K562 (cell line): Measurements from ENCODE around the gene LYZL4. TPM values are rescaled to one million over a fixed set of nuclear protein-coding genes. Genes with fewer than 3 reads are reported as not detected.

Experiments
- DMBX1 ChIP-seq: fragments of 250-450 bp; sonication (Bioruptor Pico); IDR thresholded peaks from 2 replicates; pipeline ENCODE4 v1.8.0; 2022; ENCODE audit warnings: inconsistent platforms, mild to moderate bottlenecking, moderate library complexity, borderline replicate concordance
- ETV5 ChIP-seq: sonication (generic); formaldehyde crosslinking; IDR thresholded peaks from 2 replicates; pipeline ENCODE4 v1.4.0; 2020; ENCODE audit warnings: low read depth, mild to moderate bottlenecking, missing genetic modification reagents
- GTF2B ChIP-seq: IDR thresholded peaks from 2 replicates; pipeline ENCODE4 v1.6.1; 2011; ENCODE audit not compliant: insufficient read length; ENCODE audit errors: extremely low read depth
- HOXB6 ChIP-seq: fragments of 250-450 bp; sonication (Bioruptor Pico); IDR thresholded peaks from 2 replicates; pipeline ENCODE4 v1.5.1; 2022; ENCODE audit warnings: mild to moderate bottlenecking, borderline replicate concordance
- KLF1 ChIP-seq: fragments of 450-650 bp; IDR thresholded peaks from 2 replicates; pipeline ENCODE4 v1.6.1; 2016; ENCODE audit warnings: missing genetic modification characterization, missing compliant biosample characterization
- KLF16 ChIP-seq: IDR thresholded peaks from 2 replicates; pipeline ENCODE4 v1.6.1; 2016; ENCODE audit warnings: antibody characterized with exemption
- L3MBTL2 ChIP-seq: fragments of 450-650 bp; IDR thresholded peaks from 2 replicates; pipeline ENCODE4 v1.6.1; 2016; ENCODE audit warnings: mild to moderate bottlenecking, moderate library complexity
- MAZ ChIP-seq, 2 experiments: fragments of 450-650 bp in 1 of 2; sonication (generic) in 1 of 2; formaldehyde crosslinking; IDR thresholded peaks in 1 of 2; conservative IDR thresholded peaks in 1 of 2; 2 replicates each; pipeline versions ENCODE4 v1.4.0 to v1.5.0; 2020; ENCODE audit warnings: mild to moderate bottlenecking in 1 of 2, missing genetic modification reagents in 1 of 2
- MTA1 ChIP-seq: fragments of 450-650 bp; IDR thresholded peaks from 2 replicates; pipeline ENCODE4 v1.6.1; 2017; ENCODE audit warnings: borderline replicate concordance
- OTX1 ChIP-seq: fragments of 450-650 bp; formaldehyde crosslinking; IDR thresholded peaks from 2 replicates; pipeline ENCODE4 v1.4.0; 2022; ENCODE audit warnings: mild to moderate bottlenecking
- TCF3 ChIP-seq: sonication (generic); formaldehyde crosslinking; IDR thresholded peaks from 2 replicates; pipeline ENCODE4 v1.4.0; 2020; ENCODE audit warnings: mild to moderate bottlenecking, missing genetic modification reagents
- ZNF140 ChIP-seq: fragments of 250-450 bp; sonication (Bioruptor Pico); IDR thresholded peaks from 2 replicates; pipeline ENCODE4 v1.8.0; 2021; ENCODE audit warnings: moderate library complexity, mild to moderate bottlenecking, inconsistent platforms
- ZNF280A ChIP-seq: fragments of 450-650 bp; IDR thresholded peaks from 2 replicates; pipeline ENCODE4 v1.6.1; 2018; ENCODE audit warnings: mild to moderate bottlenecking, low read depth; ENCODE audit not compliant: partially characterized antibody
- ZNF318 ChIP-seq, 2 experiments: fragments of 450-650 bp; IDR thresholded peaks; 2 replicates each; pipeline ENCODE4 v1.6.1; 2016; ENCODE audit warnings: mild to moderate bottlenecking in 2 of 2, borderline replicate concordance in 1 of 2, low read depth in 1 of 2, moderate library complexity in 1 of 2
- ZNF57 ChIP-seq: fragments of 450-650 bp; formaldehyde crosslinking; IDR thresholded peaks from 2 replicates; pipeline ENCODE4 v1.4.0; 2020; ENCODE audit warnings: mild to moderate bottlenecking, moderate library complexity
- ZNF583 ChIP-seq: fragments of 250-450 bp; sonication (Bioruptor Pico); IDR thresholded peaks from 2 replicates; pipeline ENCODE4 v1.4.0; 2020
- ZNF707 ChIP-seq: fragments of 250-450 bp; sonication (Bioruptor Pico); conservative IDR thresholded peaks from 2 replicates; pipeline ENCODE4 v1.8.0; 2022; ENCODE audit warnings: inconsistent platforms, mild to moderate bottlenecking, moderate library complexity
- polyA plus RNA-seq, 8 experiments: library from polyadenylated mRNA; depleted of rRNA in 4 of 8; stranded (reverse) in 5 of 8; unstranded in 3 of 8; fragments of >200 nt; fragmentation: Nextera tagmentation in 2 of 8; fragmentation: Illumina TruSeq in 1 of 8; extraction: Ambion mirVana in 2 of 8; extraction: Trizol in 1 of 8; gene quantifications; 2 replicates each; pipeline versions ENCODE4 v1.2.1 to v1.2.3, GENCODE V29; 2011 to 2014; ENCODE audit warnings: inconsistent platforms in 1 of 8, missing spikeins in 1 of 8
- total RNA-seq, 7 experiments: library from RNA; depleted of rRNA in 6 of 7; stranded (reverse); fragments of >200 nt in 6 of 7; fragmentation: Illumina TruSeq in 2 of 7; extraction: Trizol in 2 of 7; gene quantifications; 2 replicates each; pipeline versions ENCODE4 v1.2.1 to v1.2.3, GENCODE V29; 2011 to 2021; ENCODE audit warnings: low replicate concordance in 1 of 7

LYZL4 gene
- total and polyA plus RNA-seq, 9 of the 15 experiments (the other 6 are each of a cell fraction or from before 2014, with no cell fraction given) = not detected

GRCh38 chr3:42349765-42350594, 60.4 kb downstream of the LYZL4 start (continued):
- no peak; a peak in 1 of 4 replicates for TF ChIP-seq ZNF318 (IDR thresholded peaks at IDR 0.05; ENCODE audit: borderline replicate concordance in 1 of 2, low read depth in 1 of 2)
- TF ChIP-seq MAZ (CRISPR knock-in tag; conservative IDR thresholded peaks at IDR 0.05 in 1 of 2, IDR thresholded peaks at IDR 0.05 in 1 of 2) = peak in 1 of 2 experiments; percentile 87; a peak in 2 of 4 replicates
- no peak for TF ChIP-seq L3MBTL2
- peak; percentile 90 for TF ChIP-seq KLF16
- no peak for TF ChIP-seq ZNF280A
- no peak for TF ChIP-seq ETV5 (CRISPR knock-in tag)
- no peak for TF ChIP-seq ZNF57 (CRISPR knock-in tag)
- 0 out of 2 replicates have a peak, but pooled peaks have one; percentile 38 for TF ChIP-seq ZNF707 (CRISPR knock-in tag)
- peak; percentile 65; the same call in 1 of the 2 replicates for TF ChIP-seq KLF1
- TF ChIP-seq ZNF583 (CRISPR knock-in tag) = peak; percentile 73
- peak; percentile 79 for TF ChIP-seq DMBX1 (CRISPR knock-in tag)
- TF ChIP-seq TCF3 = peak; percentile 85
- no peak for TF ChIP-seq ZNF140 (CRISPR knock-in tag)
- TF ChIP-seq GTF2B = no peak
- TF ChIP-seq MTA1 = 0 out of 2 replicates have a peak, but pooled peaks have one; percentile 40
- no peak for TF ChIP-seq HOXB6
- TF ChIP-seq OTX1 (CRISPR knock-in tag) = no peak
